Lower leg skin (tissue), 3 donors: Measurements from ENCODE around the gene PPP1R7.

Experiments used
- CTCF ChIP-seq, 3 donors: fragments of 450-650 bp; IDR thresholded peaks; one replicate each; pipeline ENCODE4 v1.5.1; 2016; ENCODE audit warnings: antibody characterized with exemption in 3 of 3, mild to moderate bottlenecking in 3 of 3, moderate library complexity in 2 of 3
- POLR2A ChIP-seq, 2 donors: fragments of 450-650 bp; IDR thresholded peaks; one replicate each; pipeline ENCODE4 v1.6.1; 2016 to 2017; ENCODE audit warnings: antibody characterized with exemption in 2 of 2, mild to moderate bottlenecking in 1 of 2, moderate library complexity in 1 of 2

GRCh38 chr2:241226723-241227572 lies 76.7 kb downstream of the PPP1R7 start:
- TF ChIP-seq CTCF (IDR thresholded peaks at IDR 0.05) (no peak), POLR2A (IDR thresholded peaks at IDR 0.05) (no peak)
